G401.6 (cell line): ENCODE data around the gene MMRN2.
"Not testable (repeated sequence)": the region's sequence is repeated elsewhere in the genome, so short reads cannot be mapped to it uniquely, and the experiment has no call there.

Source experiments
- FAIRE-seq: peaks from 2 replicates; lab custom pipeline; 2012; peaks lifted over from hg19 to GRCh38; lab: Jason Lieb, UNC

MMRN2 gene

GRCh38 chr10:86956195-86956847 lies 1.1 kb downstream of the MMRN2 start:
- FAIRE-seq: no peak

GRCh38 chr10:86955501-86956194 lies 1.8 kb downstream of the MMRN2 start:
- FAIRE-seq: no peak

- no peak for FAIRE-seq
Observed at GRCh38 chr10:86954681-86955500, 2.5 kb downstream of the MMRN2 start.

GRCh38 chr10:86953747-86954680 lies 3.4 kb downstream of the MMRN2 start:
- peak; percentile 90 for FAIRE-seq

GRCh38 chr10:86952697-86953096 lies 4.7 kb downstream of the MMRN2 start:
- not testable (repeated sequence) for FAIRE-seq

GRCh38 chr10:86952106-86952505 lies 5.3 kb downstream of the MMRN2 start:
- FAIRE-seq: no peak

GRCh38 chr10:86951184-86951761 lies 6.1 kb downstream of the MMRN2 start:
- no peak for FAIRE-seq

GRCh38 chr10:86950349-86950748 lies 7.1 kb downstream of the MMRN2 start:
- no peak for FAIRE-seq

GRCh38 chr10:86947806-86948205 lies 9.6 kb downstream of the MMRN2 start:
- not testable (repeated sequence) for FAIRE-seq

- no peak for FAIRE-seq
Observed at GRCh38 chr10:86946213-86947155, 10.9 kb downstream of the MMRN2 start.

GRCh38 chr10:86945361-86946212 lies 11.8 kb downstream of the MMRN2 start:
- FAIRE-seq: no peak

GRCh38 chr10:86944907-86945306 lies 12.5 kb downstream of the MMRN2 start:
- FAIRE-seq: no peak

GRCh38 chr10:86944471-86944870 lies 12.9 kb downstream of the MMRN2 start:
- no peak for FAIRE-seq

- FAIRE-seq: no peak
Observed at GRCh38 chr10:86944031-86944419, 13.4 kb downstream of the MMRN2 start.

- FAIRE-seq: no peak
Observed at GRCh38 chr10:86943316-86944030, 13.9 kb downstream of the MMRN2 start.

- no peak for FAIRE-seq
Observed at GRCh38 chr10:86942441-86943315, 14.7 kb downstream of the MMRN2 start.

- no peak for FAIRE-seq
Observed at GRCh38 chr10:86941991-86942421, 15.4 kb downstream of the MMRN2 start.

GRCh38 chr10:86941426-86941825 lies 16.0 kb downstream of the MMRN2 start:
- FAIRE-seq: no peak
